ENCODE data around the gene CSNK1G3. TPM values are rescaled to one million over a fixed set of nuclear protein-coding genes. Genes with fewer than 3 reads are reported as not detected.

Gene CSNK1G3
- total RNA-seq, 1 experiment from 2014 or later: 48.3 TPM

- no peak overlapping the region for H2AFZ ChIP-seq (ENCODE audit: low read length)
- no peak overlapping the region for H2BK15ac ChIP-seq (ENCODE audit: low read depth, low read length)
- peak overlapping the region; percentile 64 for H3K4me2 ChIP-seq (ENCODE audit: insufficient read depth, insufficient read length, low read length)
- no peak overlapping the region for H2BK20ac ChIP-seq (ENCODE audit: low read depth, low read length, poor library complexity, severe bottlenecking)
- H3K4ac ChIP-seq (ENCODE audit: low read depth, low read length): no peak overlapping the region
- H2BK12ac ChIP-seq (ENCODE audit: insufficient read length, low read depth, low read length): no peak overlapping the region
- H3K27me3 Mint-ChIP-seq (ENCODE audit: low read depth): no peaks in the 10 kb centered on the region
- H3T11ph ChIP-seq (ENCODE audit: low read length): no peak overlapping the region
- peaks cover 37 to 45% of the 10 kb centered on the region in 2 experiments for H3K4me1 Mint-ChIP-seq
- peaks cover 19% of the 10 kb centered on the region; the same call in 1 of the 2 replicates for H3K79me2 ChIP-seq (ENCODE audit: insufficient read depth, low read length)
- H4K20me1 ChIP-seq (ENCODE audit: control insufficient read depth, insufficient read depth, insufficient read length): no peaks in the 10 kb centered on the region
- H3K9me3 ChIP-seq (ENCODE audit: control insufficient read depth, low read depth, low read length): no peaks in the 10 kb centered on the region
- H3K4me3 Mint-ChIP-seq: peak overlapping the region; percentile 93 to 95
- no peak overlapping the region for H3K56ac ChIP-seq (ENCODE audit: insufficient read length, low read depth, low read length)
- H4K91ac ChIP-seq (ENCODE audit: insufficient read length, low read depth, low read length): no peak overlapping the region
- TF ChIP-seq, protein P1, sequence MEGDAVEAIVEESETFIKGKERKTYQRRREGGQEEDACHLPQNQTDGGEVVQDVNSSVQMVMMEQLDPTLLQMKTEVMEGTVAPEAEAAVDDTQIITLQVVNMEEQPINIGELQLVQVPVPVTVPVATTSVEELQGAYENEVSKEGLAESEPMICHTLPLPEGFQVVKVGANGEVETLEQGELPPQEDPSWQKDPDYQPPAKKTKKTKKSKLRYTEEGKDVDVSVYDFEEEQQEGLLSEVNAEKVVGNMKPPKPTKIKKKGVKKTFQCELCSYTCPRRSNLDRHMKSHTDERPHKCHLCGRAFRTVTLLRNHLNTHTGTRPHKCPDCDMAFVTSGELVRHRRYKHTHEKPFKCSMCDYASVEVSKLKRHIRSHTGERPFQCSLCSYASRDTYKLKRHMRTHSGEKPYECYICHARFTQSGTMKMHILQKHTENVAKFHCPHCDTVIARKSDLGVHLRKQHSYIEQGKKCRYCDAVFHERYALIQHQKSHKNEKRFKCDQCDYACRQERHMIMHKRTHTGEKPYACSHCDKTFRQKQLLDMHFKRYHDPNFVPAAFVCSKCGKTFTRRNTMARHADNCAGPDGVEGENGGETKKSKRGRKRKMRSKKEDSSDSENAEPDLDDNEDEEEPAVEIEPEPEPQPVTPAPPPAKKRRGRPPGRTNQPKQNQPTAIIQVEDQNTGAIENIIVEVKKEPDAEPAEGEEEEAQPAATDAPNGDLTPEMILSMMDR (conservative IDR thresholded peaks at IDR 0.05): no peak
- peak overlapping the region; percentile 84 for H3K9ac ChIP-seq (ENCODE audit: extremely low read depth, insufficient read length, low read length)
- peak overlapping the region; percentile 28 for H3K18ac ChIP-seq (ENCODE audit: insufficient read length, low read depth, low read length)
- no peak overlapping the region for H2BK5ac ChIP-seq (ENCODE audit: insufficient read length, low read length)
- no peak overlapping the region for H4K8ac ChIP-seq (replicated peaks; ENCODE audit: insufficient read length, low read depth, low read length)
- no peaks in the 10 kb centered on the region for H3K36me3 Mint-ChIP-seq (ENCODE audit: insufficient read depth in 1 of 3, low read depth in 3 of 3)
- peaks cover 4% of the 10 kb centered on the region for H3K4me1 ChIP-seq (ENCODE audit: insufficient read depth, low read length)
- H3K14ac ChIP-seq (ENCODE audit: insufficient read depth, low read length): 0 out of 2 replicates have a peak overlapping the region, but pooled peaks have one; percentile 21
- H3K23ac ChIP-seq (ENCODE audit: insufficient read length, low read depth, low read length): no peak overlapping the region
- H2AK5ac ChIP-seq (ENCODE audit: insufficient read length, low read length): no peak overlapping the region
- H3K27ac ChIP-seq (ENCODE audit: insufficient read length, low read depth, low read length): no peak overlapping the region
- H3K79me1 ChIP-seq (ENCODE audit: insufficient read depth, low read depth, low read length, poor library complexity, severe bottlenecking): no peaks in the 10 kb centered on the region
- peaks cover 11% of the 10 kb centered on the region for H3K23me2 ChIP-seq (ENCODE audit: insufficient read length, low read depth, low read length, poor library complexity, severe bottlenecking)
- no CpG with 5 or more reads among the region's 50 CpGs for WGBS (ENCODE audit: extremely low coverage, insufficient read length, low lambda C conversion rate)
- peak; percentile 32 for DNase-seq
- H4K5ac ChIP-seq (ENCODE audit: insufficient read length, low read depth, low read length): no peak overlapping the region
- H3K9me3 Mint-ChIP-seq: no peaks in the 10 kb centered on the region; a peak in 1 of 5 replicates
- no peaks in the 10 kb centered on the region for H3K27me3 ChIP-seq (ENCODE audit: insufficient read depth, low read length)
- H3K27ac Mint-ChIP-seq: peak overlapping the region; percentile 89 to 97 (median 96)
- H2BK120ac ChIP-seq (ENCODE audit: low read depth, low read length, poor library complexity, severe bottlenecking): no peak overlapping the region
Observed at GRCh38 chr5:123512611-123513461, 859 bp downstream of the CSNK1G3 start.

All from H9 (cell line).